ENCODE data around the gene MLKL.
A peak's percentile ranks its signal among the peaks of the same experiment; 100 is the strongest.

Gene MLKL

DNA sequence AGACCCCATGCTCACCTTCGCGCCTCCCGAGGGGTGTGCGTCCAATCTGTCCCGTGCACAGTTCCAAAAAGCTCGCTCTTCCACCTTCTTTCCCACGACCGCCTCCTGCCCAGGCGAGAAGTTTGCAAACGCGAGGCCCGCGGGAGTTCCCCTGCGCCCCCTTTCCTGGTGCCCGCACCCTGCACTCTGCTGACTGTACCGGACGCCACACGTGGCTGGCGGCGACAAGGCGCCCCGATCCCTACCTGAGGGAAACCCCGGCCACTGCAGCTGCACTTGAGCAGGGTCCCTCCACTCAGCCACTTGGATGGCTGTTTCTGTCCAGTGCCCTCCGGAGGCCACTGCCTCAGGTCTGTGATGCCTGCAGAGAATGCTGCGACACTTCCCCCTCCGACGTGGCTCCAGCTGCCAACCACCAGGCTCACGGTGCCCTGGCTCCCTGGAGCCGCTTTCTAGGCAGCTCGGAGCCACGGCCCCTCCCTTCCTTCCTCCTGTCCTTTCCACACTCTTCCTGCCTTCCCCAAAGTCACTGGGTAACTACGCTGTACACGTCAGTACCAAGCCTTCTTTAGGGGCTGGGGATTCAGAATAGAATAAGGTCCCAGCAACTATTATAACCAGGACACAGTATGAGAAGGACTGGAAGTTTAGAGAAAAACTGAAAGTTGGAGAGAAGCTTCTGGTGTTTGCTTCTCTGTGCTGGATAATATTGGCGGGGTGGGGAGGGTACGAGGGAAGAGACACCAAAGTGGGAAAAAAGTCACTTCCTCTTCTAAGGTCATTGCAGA, at the start of gene MLKL:
Gene MLKL, minus strand, starts transcription at position 425 of the 788 bp plus-strand sequence. CDS start 5,105 bp downstream, outside the sequence.
- DNase-seq: peak; percentile 64

DNA sequence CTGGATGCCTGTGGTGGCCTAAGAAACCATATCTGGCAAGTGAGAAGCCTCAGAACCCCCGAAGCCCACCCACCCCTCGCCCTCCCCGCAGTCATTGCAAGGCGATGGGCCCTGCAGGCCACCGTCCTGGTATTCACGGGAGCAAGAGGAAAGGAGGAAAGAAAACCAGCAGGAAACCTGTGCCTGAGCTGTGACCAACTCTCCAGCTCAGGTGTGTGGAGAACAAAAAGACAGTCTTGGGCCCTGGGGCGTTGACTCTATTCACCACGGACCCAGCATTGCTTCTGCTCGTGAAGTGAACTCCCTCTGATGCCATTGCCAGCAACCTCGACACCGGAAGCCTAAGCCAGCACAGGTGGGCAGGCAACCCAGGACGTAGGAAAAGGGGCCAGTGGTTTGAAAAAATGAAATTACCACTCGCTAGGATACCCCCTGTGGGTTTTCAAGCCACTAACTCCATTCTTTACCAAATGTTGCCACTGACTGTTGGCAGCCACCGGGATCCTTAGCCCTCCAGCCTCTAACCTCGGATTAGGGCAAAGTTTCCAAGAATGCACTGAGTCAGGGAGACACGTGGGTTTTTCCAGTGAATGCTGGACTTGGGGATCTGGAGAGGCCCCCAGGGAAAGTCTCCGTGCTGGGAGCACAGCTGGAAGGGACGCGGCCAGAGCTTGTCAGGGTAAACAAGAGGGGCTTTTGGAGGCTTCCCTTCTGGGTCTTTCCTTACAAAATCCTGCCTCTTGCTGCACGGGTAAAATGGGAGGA, 48.8 kb upstream of the MLKL start:
- DNase-seq: no peak

DNA sequence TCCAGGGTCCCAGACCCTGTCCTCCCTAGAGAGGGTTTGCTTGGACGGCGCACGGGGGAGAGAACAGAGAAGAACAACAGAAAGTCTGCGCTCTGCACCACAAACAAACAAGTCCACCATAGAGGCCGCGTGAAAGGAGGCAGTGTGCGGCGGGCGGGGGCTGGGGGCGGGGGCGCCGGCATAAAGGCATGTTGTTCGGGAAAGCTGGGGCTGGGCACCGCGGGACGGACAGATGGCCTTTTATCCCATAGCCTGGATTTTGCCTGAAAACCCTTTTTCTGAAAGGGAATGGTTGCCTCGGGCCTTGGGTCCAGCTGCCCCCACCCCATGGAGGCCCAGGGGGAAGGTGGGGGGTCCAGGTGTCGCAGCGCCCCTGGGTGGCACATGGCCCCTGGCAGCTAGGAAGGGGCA, 48.0 kb upstream of the MLKL start:
- no peak for DNase-seq

DNA sequence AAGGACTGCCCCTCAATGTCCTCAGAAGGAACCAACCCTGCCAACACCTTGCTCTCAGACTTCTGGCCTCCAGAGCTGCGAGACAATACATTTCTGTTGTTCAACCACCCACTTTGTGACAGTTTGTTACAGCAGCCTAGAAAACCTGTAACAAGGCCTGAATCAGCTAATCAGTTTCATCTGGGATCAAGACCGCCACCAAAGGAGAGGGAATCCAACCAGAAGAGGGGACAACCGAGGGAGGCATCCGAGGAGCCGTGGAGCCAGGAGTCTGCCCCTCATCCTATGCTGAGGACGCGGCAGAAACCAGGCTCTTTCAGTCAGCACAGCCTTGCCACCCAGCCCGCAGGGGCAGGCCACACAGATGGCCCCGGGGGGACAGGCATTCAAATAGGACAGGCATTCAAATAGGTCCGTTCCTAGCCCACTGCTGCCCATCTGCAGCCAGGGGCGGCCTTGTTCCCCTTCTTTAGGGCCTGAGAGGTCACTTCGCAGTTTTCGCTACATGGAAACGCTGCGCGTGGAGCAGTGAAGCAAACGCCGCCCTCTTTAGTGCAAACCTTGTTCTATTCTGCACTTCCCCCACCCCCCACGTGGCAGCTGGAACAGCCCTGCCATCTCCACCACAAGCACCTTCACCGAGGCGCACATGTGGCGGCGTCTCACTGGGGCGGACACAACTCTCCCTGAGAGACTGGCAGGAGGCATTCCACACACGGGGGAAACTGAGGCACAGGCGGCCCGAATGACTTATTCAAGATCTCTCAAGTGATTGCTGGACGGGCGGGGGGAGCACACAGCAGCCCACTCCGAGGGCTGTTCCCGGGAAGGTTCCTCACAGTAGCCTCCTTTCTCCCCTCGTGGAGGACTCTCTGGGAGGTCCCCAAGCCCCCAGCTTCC, 47.3 kb upstream of the MLKL start:
- no peak for DNase-seq

DNA sequence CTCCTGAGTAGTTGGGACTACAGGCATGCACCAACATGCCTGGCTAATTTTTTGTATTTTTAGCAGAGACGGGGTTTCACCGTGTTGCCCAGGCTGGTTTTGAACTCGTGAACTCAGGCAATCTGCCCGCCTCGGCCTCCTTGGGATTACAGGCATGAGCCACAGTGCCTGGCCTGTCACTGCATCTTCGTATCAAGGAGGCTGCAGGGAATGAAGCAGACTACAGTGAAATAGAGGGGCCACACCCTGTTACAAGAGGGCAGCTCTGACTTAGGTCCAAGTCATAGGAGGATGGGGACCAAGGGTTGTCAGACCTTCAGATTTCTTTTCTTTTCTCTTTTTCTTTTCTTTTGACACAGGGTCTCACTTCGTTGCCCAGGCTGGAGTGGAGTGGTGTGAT, 45.3 kb upstream of the MLKL start:
- no peak for DNase-seq

DNA sequence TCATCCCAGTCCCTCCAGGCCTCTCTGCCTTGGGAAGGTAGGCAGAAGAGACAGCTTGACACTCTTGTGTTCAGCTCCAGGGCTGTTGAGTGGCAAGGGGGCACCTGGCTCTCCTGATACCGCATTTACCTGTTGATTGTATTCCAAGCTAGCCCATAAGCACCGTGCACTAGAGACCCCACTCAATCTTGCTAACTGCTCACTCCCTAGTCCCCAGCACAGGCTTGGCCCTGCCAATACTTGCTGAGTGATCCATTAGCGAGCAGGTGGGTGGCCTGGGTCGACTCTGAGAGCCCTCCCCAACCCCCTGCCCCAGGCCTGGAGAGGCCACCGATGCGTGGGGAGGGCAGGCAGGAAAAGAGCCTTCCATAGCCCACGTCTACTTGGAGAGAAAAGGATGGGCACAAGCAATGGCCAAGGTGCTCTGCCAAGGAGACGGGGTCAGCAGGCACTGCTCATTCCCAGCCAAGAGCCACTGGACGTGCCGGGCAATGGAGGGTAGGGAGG, 44.5 kb upstream of the MLKL start:
- no peak for DNase-seq

DNA sequence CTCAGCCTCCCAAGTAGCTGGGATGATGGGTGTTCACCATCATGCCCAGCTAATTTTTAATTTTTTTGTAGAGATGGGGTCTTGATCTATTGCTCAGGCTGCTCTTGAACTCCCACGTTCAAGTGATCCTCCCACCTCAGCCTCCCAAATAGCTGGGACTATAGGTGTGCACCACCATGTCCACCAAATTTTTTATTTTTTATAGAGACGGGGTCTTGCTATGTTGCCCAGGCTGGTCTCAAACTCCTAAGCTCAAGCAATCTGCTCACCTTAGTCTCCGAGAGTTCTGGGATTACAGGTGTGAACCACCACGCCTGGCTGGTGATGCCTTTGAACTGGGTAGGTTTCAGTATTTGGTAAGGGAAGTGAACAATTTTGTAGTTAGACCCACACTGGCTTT, 43.9 kb upstream of the MLKL start:
- DNase-seq: no peak

DNA sequence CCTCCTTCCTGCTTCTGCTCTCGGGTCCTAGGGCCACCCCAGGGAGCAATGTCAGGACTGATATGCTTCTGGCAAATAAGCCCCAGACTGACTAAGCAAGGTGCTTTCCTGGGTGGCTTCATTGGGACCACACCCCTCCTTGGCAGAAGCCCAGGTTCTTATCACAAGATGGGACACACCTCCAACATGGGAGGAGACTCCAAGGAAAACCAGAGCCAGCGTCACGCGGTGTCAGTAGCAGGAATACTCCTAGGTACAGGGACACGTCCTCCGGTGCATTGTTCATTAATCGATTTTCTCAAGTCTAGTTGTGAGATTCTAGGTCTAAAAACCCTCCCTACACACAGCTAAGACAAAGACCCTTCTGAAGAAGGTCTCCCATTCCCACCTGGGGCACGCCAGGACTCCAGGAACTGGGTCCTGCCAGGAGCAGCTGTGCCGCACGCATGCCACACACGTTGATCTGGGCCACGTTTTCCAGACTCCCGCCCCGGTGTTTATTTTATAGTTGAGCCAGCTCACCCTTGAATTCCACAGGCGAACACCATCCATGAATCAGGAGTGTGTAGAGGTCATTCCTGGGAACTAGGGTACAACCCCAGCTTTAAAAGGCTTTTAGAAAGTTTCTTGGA, 43.1 kb upstream of the MLKL start:
- DNase-seq: no peak

DNA sequence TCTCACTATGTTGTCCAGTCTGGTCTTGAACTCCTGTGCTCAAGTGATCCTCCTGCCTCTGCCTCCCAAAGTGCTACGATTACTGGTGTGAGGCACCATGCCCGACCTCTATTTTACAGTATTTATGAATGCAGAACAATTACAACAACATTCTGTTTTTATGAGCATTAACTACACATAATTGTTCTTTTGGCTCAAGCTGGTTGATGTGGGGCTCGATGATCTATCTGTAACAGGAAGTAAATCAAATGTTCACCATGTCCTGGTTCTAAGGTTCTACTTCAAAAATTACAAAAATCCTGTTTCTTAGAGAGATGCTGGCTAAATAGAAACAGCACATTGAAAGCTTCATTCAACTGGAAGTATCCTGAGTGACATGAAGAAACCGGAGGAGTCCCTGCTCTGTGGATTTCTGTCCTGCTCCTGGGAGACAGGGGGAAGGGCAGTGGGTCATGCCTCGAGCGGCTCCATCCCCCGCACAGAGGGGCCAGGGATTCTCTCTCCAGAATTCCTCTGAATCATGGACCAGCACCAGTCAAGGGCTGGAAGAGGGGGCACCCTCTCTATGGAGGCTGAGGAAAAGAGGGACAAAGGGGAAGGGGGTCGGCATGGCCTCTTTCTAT, 42.5 kb upstream of the MLKL start:
- no peak for DNase-seq

DNA sequence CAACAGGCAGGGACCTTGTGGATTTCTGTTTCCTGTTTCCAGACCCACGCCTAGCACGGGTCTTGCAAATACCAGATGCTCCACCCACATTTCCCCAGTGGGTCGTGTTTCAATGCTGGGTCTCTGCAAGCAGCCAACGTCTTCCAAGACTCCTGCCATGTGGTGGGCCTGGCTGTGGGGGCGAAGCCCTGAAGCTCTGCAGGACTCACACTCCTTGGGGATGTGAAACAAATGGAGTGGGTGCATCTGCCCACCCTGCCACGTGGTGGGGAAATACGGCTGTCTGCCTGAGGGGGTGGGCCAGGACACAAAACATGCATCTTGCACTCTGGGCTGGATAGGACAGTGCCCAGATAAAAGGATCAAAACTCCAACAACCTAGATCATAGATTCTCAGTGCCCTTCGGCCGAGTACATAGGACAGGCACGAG, 41.4 kb upstream of the MLKL start:
- no peak for DNase-seq

DNA sequence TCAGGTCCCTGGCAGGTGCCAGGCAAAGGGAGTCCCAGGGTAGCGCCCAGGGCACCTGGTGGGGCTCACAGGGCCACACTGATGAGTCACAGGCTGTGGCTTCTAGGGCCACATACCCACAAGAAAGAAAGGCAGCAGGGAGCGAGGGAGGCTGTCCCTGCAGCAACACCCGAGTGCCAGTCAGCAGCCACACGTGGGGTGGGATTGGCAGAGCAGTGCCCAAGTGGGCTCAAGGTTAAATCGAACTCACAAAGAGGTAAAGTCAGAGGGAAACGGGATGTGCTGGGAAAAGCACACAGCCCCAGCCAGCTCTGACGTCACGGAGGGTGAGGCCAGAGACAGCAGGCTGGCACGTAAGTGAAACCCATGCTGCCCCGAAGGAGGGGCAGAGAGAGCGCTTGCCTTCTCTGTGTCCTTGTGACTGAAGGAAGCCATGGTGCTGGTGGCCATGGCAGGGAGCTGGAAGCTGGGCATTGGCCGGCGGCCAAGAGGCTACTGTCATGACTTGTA, 40.2 kb upstream of the MLKL start:
- no peak for DNase-seq

DNA sequence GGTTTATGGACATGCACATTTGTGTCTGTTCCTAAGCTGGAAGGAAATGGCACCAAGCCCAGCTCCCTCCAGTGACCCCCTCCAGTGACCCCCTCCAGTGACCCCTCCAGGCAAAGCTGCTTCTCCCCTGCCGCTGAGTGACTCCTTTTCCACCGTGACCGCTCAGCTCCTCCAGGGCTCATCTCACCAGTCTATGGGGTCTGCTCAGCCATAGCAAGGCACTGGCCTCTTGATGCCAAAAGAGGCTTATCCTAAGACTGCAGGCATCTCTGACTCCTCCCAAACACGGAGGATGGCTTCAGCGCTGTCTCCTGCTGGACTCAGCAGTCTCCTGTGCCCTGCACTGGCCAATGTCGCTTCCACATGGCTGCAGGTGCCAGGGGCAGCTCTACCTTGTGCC, 38.6 kb upstream of the MLKL start:
- no peak for DNase-seq

DNA sequence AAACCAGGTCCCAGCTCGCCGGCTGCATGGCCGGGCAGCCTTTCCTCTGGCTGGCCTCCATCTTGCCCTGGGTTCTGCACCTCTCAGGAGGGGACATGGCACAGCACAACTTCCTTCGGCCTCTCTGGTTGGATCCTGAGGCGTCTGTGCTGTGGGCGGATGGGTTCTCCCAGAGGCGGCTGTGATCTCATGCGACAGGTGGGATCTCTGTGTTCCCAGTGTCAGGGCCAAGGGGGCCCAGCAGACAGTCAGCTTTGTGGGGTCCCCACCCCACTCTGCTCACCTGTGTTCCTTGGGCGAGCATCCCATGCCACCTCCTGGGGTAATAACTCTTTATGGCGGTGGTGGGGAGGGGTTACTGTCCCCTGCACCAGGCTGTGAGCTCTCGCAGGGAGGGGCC, 38.2 kb upstream of the MLKL start:
- no peak for DNase-seq

DNA sequence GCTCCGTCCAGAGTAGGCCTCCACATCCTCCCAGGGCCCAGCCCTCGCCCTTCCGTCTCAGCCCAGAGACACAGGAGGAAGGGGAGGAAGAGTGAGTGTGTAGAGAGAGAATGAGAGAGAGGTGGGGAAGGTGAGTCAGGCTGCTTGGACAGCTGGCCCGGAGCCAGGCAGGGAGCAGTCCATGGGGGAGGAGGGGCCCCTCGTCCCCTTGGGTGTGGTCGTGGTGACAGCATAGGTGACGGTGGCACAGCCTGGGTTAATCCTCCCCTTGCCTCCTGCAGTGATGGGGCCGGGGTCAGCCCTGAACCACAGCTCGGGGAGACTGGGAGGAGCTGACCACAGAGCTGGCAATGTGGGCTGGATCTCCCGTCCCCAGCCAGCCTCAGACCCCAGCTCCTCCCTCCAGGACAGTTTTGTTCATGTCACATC, 37.5 kb upstream of the MLKL start:
- no peak for DNase-seq

DNA sequence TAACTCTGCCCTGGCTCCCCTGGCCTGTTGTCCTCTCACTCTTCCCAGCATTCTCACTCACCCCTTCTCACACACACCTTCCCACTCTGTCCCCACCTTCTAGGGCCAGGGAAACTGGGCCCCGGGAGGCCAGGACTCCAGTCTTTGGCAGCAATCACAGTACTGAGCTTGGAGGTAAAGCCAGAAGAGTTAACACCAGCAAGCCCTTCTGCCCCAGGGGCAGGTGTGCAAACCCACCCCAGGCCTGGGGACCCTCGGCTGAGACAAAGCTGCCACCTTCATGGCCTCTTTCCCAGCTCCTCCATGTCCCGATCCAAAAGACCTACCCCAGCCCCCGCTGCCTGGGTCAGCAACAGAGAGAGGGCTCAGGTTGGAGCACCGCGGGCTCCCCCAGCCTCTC, 36.9 kb upstream of the MLKL start:
- DNase-seq: no peak

DNA sequence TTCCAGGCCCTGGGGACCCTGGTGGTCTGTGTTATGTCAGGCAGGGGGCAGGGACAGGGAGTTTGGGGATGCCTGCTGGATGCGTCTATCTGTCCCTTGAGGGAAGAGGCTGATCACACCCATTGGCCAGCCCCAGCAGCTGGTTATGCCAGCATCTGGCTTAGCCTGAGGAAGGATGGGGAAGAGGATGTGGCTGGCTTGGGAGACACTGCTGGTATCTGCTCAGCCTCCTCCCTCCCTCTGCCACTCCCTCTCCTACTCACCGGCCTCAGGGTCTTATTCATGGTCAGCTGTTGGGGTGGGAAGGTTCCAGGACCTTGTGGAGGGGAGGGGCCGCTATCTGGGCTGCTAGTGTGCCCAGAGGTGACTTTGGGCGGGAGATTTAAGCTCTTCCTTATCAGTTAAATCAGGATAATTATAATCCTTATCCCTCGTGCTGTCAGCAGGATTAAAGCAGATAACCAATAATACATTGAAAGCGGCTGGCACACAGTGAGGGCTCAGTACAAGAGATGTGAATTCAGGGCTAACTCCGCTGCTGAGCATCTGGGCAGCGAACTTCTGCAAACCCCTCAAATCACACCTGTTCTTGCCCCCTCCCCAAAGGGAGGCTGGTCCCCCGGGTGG, 36.0 kb upstream of the MLKL start:
- DNase-seq: no peak

DNA sequence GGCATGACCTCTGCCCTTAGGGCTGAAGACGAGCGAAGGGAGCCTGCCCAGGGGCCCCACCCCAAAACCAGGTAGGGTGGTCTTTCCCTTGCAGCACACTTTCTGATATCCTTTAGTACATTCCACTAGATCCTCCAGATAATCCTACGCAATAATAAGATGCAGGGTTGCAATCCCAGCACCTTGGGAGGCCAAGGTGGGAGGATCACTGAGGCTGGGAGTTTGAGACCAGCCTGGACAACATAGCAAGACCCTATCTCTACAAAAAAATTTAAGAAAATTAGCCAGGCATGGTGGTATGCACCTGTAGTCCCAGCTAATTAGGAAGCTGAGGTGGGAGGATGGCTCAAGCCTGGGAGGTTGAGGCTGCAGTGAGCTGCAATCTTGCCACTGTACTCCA, 34.9 kb upstream of the MLKL start:
- no peak for DNase-seq

DNA sequence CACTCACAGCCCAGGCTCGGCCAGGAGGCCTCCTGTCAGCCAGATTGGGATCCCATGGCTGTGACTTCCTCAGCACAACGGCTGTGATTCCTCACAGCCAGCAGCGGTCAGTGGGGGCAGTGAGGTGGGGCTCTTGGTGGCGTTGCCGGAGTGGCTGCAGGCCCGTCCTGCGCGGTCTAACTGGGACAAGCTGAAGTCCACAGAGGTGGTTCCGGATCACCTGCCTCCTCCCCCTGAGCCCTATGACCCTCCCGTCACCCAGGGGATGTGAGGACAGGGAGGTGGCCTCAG, 34.4 kb upstream of the MLKL start:
- DNase-seq: no peak

DNA sequence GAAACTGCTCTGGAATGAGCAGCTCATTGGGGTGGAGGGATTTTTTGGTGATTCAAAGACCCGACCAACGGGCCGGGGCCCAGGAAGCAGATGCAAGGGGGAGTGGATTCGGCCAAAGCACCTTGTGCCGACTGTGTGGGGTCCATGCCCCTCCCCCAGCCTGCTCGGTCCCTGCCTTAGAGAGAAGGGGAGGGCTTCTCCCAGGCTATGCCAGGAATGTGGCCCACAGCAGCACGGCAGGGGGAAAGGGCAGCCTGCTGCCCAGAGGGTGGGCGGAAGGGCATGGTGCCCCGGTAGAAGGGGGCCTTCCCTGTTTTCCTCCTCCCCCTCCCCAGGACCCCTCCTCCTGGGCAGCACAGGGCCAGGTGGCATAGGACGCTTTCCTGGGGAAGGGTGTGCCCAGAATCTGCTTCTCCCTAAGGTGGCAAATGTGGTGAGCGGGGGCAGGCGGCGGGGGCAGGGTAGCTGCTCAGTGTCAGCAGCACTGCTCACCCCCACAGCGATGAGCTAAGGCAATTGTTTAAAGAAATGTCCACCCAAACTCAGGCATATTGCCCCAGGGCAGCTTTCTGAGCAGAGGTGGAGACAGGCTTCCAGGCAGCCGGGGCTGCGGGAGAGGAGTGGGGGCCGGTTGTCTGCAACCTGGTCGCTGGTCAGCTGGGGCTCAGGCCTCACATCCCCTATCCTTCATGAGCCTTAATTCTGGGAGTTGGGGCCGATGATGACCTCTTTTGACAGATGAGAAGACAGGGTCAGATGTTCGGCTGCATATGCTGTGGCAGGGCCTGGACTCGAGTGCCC, 33.9 kb upstream of the MLKL start:
- no peak for DNase-seq

DNA sequence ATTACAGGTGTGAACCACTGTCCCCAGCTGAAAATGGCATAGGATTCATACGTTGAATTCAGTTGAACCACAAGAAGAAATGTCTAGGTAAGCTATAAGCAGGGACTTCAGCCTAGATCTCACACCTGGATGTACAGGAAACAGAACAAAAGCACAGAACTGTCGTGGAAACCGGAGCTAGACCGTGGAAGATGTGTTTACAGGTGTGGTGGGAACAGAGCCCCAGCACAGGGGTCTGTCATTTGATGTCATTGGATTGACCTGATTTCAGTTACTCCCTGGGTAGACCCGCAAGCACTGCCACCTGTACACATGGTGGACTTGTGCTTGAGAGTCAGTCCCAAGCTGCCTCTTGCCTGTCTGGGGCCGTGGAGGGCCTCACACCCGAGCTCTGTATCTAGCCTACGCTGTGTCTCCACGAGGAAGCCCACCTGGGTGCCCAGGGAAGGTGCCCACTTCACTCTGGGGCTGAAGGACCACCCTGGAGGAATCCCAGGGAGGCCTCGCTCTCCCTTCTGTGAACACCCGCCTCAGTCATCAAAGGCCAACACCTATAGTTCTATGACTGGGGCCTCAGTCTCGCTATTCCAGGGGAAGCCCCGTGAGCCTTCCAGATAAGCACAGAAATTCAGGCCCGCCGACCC, 32.2 kb upstream of the MLKL start:
- no peak for DNase-seq

Measured in activated CD4-positive, alpha-beta T cell treated with anti-CD3 and anti-CD28 coated beads, Interleukin-2, Interleukin-6, amounts not matched to agents 100 ng/mL and 50 ng/mL, durations not matched to agents 16 hours and 8 hours (primary cell).